ENCODE measurements around the gene ARHGAP35.
"Not testable (repeated sequence)": the region's sequence is repeated elsewhere in the genome, so short reads cannot be mapped to it uniquely, and the experiment has no call there.

ARHGAP35 gene

GRCh38 chr19:46845959-46846459 lies 14.8 kb upstream of the ARHGAP35 start:
- DNase-seq: no peak

GRCh38 chr19:46847528-46847927 lies 13.3 kb upstream of the ARHGAP35 start:
- DNase-seq: no peak

- no peak for DNase-seq
Measured at GRCh38 chr19:46848389-46848788, 12.4 kb upstream of the ARHGAP35 start.

GRCh38 chr19:46849610-46850009 lies 11.2 kb upstream of the ARHGAP35 start:
- DNase-seq: no peak

GRCh38 chr19:46850228-46851203 lies 10.3 kb upstream of the ARHGAP35 start, which contains the start of gene AP2S1:
Gene AP2S1 (minus strand): TSS chr19:46850846. CDS start chr19:46850766, 80 bp downstream.
- DNase-seq: peak; percentile 99

GRCh38 chr19:46852830-46853229 lies 8.0 kb upstream of the ARHGAP35 start:
- no peak for DNase-seq

- not testable (repeated sequence) for DNase-seq
Measured at GRCh38 chr19:46854698-46855097, 6.1 kb upstream of the ARHGAP35 start.

GRCh38 chr19:46856062-46857022 lies 4.5 kb upstream of the ARHGAP35 start:
- peak; percentile 88 for DNase-seq

- DNase-seq: peak; percentile 95
Measured at GRCh38 chr19:46859637-46860124, 1.1 kb upstream of the ARHGAP35 start.

GRCh38 chr19:46860125-46860845 lies 512 bp upstream of the ARHGAP35 start:
- peak; percentile 98 for DNase-seq

- no peak for DNase-seq
Measured at GRCh38 chr19:46861691-46862502, 1.1 kb downstream of the ARHGAP35 start.

GRCh38 chr19:46862503-46862834 lies 1.7 kb downstream of the ARHGAP35 start:
- no peak for DNase-seq

- DNase-seq: no peak
Measured at GRCh38 chr19:46862974-46863632, 2.3 kb downstream of the ARHGAP35 start.

GRCh38 chr19:46863818-46864629 lies 3.2 kb downstream of the ARHGAP35 start:
- peak; percentile 4 for DNase-seq

- DNase-seq: no peak
Measured at GRCh38 chr19:46866407-46867136, 5.8 kb downstream of the ARHGAP35 start.

- no peak for DNase-seq
Measured at GRCh38 chr19:46867170-46867569, 6.4 kb downstream of the ARHGAP35 start.

- DNase-seq: no peak
Measured at GRCh38 chr19:46868025-46868802, 7.4 kb downstream of the ARHGAP35 start.

GRCh38 chr19:46871173-46871572 lies 10.4 kb downstream of the ARHGAP35 start:
- DNase-seq: not testable (repeated sequence)

Data from NCI-H1694 treated with DMSO at 0.1 percent for 48 hours (cell line).